A549 (cell line): Measurements from ENCODE around the gene MYO7A. TPM values are rescaled to one million over a fixed set of nuclear protein-coding genes. Genes with fewer than 3 reads are reported as not detected.

Experiments used
- ATAC-seq, 2 experiments: fragments of 200-7000 bp in 1 of 2; fragments of >200 bp in 1 of 2; cut with Nextera tagmentation in 1 of 2; cut with Tn5 transposase in 1 of 2; 3 replicates each; pipeline versions ENCODE4 v1.8.0 to v1.9.1; 2018 to 2020; ENCODE audit warnings: mild to moderate bottlenecking in 1 of 2, moderate library complexity in 1 of 2
- CTCF ChIA-PET: fragments of 300-600 bp; sonication (Branson Sonifier 250); formaldehyde crosslinking; extraction: SDS; loops from one replicate; lab custom pipeline; 2021; ENCODE audit warnings: antibody characterized with exemption, inconsistent platforms; lab: Yijun Ruan, JAX
- POLR2A ChIA-PET: fragments of 350-600 bp; formaldehyde crosslinking; extraction: SDS; loops from one replicate; lab custom pipeline; 2021; ENCODE audit warnings: antibody characterized with exemption, inconsistent platforms; lab: Yijun Ruan, JAX
- DNase-seq, 2 experiments: peaks; one replicate each; pipeline versions ENCODE4 v3.0.0 to v3.0.0-alpha.2; 2011 to 2016; ENCODE audit warnings: low read depth in 1 of 2, low spot score in 1 of 2
- FAIRE-seq: peaks from 2 replicates; lab custom pipeline; 2011; peaks lifted over from hg19 to GRCh38; lab: Jason Lieb, UNC
- H3K27ac ChIP-seq, 2 experiments: fragments of >200 bp; sonication (Bioruptor Twin); formaldehyde crosslinking; 3 replicates each; pipeline ENCODE4 v1.5.1; 2016 to 2017
- H3K4me1 ChIP-seq: fragments of >200 bp; sonication (Bioruptor Twin); formaldehyde crosslinking; 3 replicates; pipeline ENCODE4 v1.6.1; 2016
- H3K4me2 ChIP-seq: fragments of >200 bp; sonication (Bioruptor Twin); formaldehyde crosslinking; 3 replicates; pipeline ENCODE4 v1.6.1; 2016
- H3K4me3 ChIP-seq: fragments of >200 bp; sonication (Bioruptor Twin); formaldehyde crosslinking; 3 replicates; pipeline ENCODE4 v1.5.1; 2016
- H3K9me3 ChIP-seq: fragments of >200 bp; sonication (Bioruptor Twin); formaldehyde crosslinking; 3 replicates; pipeline ENCODE4 v1.6.1; 2016
- CEBPB ChIP-seq, 2 experiments: fragments of >200 bp in 1 of 2; sonication (Bioruptor Twin) in 1 of 2; formaldehyde crosslinking in 1 of 2; IDR thresholded peaks; 2 replicates each; pipeline ENCODE4 v1.6.1; 2012 to 2016
- EP300 ChIP-seq, 2 experiments: fragments of >200 bp; sonication (Bioruptor Twin); formaldehyde crosslinking; IDR thresholded peaks; 2 replicates in 1 of 2; 3 replicates in 1 of 2; pipeline ENCODE4 v1.6.1; 2016 to 2017
- GATA3 ChIP-seq: IDR thresholded peaks from 2 replicates; pipeline ENCODE4 v1.6.1; 2012; ENCODE audit warnings: borderline replicate concordance
- HEYL ChIP-seq: fragments of 250-450 bp; sonication (Bioruptor Pico); IDR thresholded peaks from 2 replicates; pipeline ENCODE4 v1.8.0; 2021; ENCODE audit warnings: mild to moderate bottlenecking, moderate library complexity
- JUN ChIP-seq, 2 experiments: fragments of >200 bp; sonication (Bioruptor Twin); formaldehyde crosslinking; IDR thresholded peaks; 2 replicates in 1 of 2; 3 replicates in 1 of 2; pipeline ENCODE4 v1.6.1; 2016 to 2017
- MAZ ChIP-seq: fragments of 150-350 bp; IDR thresholded peaks from 2 replicates; pipeline ENCODE4 v1.6.1; 2014; ENCODE audit warnings: antibody characterized with exemption, low read depth, low read length, borderline replicate concordance
- NPAS2 ChIP-seq: fragments of 250-450 bp; sonication (Bioruptor Pico); IDR thresholded peaks from 2 replicates; pipeline ENCODE4 v1.8.0; 2022; ENCODE audit warnings: mild to moderate bottlenecking, moderate library complexity, borderline replicate concordance
- RAD21 ChIP-seq, 2 experiments: fragments of >200 bp in 1 of 2; sonication (Bioruptor Twin) in 1 of 2; formaldehyde crosslinking in 1 of 2; IDR thresholded peaks in 1 of 2; conservative IDR thresholded peaks in 1 of 2; 2 replicates in 1 of 2; 3 replicates in 1 of 2; pipeline ENCODE4 v1.6.1; 2012 to 2018; ENCODE audit warnings: inconsistent platforms in 1 of 2
- RFX5 ChIP-seq: fragments of 450-650 bp; IDR thresholded peaks from 2 replicates; pipeline ENCODE4 v1.7.1; 2014; ENCODE audit warnings: antibody characterized with exemption, mild to moderate bottlenecking, moderate library complexity
- RNF2 ChIP-seq: fragments of 200-600 bp; sonication (generic); IDR thresholded peaks from 2 replicates; pipeline ENCODE4 v1.6.1; 2016; ENCODE audit warnings: low read depth, mild to moderate bottlenecking, antibody characterized with exemption, moderate library complexity, borderline replicate concordance
- SMC3 ChIP-seq: fragments of >200 bp; sonication (Bioruptor Twin); formaldehyde crosslinking; IDR thresholded peaks from 3 replicates; pipeline ENCODE4 v1.6.1; 2018; ENCODE audit warnings: inconsistent platforms
- TFCP2L1 ChIP-seq: fragments of 250-450 bp; sonication (Bioruptor Pico); IDR thresholded peaks from 2 replicates; pipeline ENCODE4 v1.5.0; 2021; ENCODE audit warnings: mild to moderate bottlenecking
- ZC3H11A ChIP-seq: fragments of 450-650 bp; IDR thresholded peaks from 2 replicates; pipeline ENCODE4 v1.6.1; 2014; ENCODE audit warnings: antibody characterized with exemption, mild to moderate bottlenecking
- ZFP36 ChIP-seq: fragments of 450-650 bp; IDR thresholded peaks from 2 replicates; pipeline ENCODE4 v1.6.1; 2014; ENCODE audit warnings: borderline replicate concordance; ENCODE audit not compliant: partially characterized antibody
- WGBS: methylation state at CpG from one replicate; pipeline ENCODE4 v1.1.6; 2017; ENCODE audit errors: missing lambda C conversion rate; 5-methylcytosine and 5-hydroxymethylcytosine counted together
- polyA plus RNA-seq, 4 experiments: library from polyadenylated mRNA; depleted of rRNA in 3 of 4; stranded (reverse); fragments of >200 nt; fragmentation: RNase III in 1 of 4; extraction: RNeasy Plus Mini Kit Qiagen cat#74134 plus additional on column Dnase treatment in 1 of 4; gene quantifications; 2 replicates in 3 of 4; 3 replicates in 1 of 4; pipeline ENCODE4 v1.2.3, GENCODE V29; 2011 to 2017
- TF ChIP-seq, protein P1 (sequence below): fragments of >200 bp; sonication (Bioruptor Twin); formaldehyde crosslinking; IDR thresholded peaks from 3 replicates; pipeline ENCODE4 v1.5.1; 2016
- TF ChIP-seq, protein P2 (sequence below): IDR thresholded peaks from 2 replicates; pipeline ENCODE4 v1.6.1; 2012; ENCODE audit warnings: low read depth, borderline replicate concordance
- TF ChIP-seq, protein P3 (sequence below): fragments of 450-650 bp; IDR thresholded peaks from 2 replicates; pipeline ENCODE4 v1.6.1; 2014; ENCODE audit warnings: antibody characterized with exemption
- TF ChIP-seq, protein P4 (sequence below): fragments of 200-600 bp; sonication (generic); IDR thresholded peaks from 2 replicates; pipeline ENCODE4 v1.6.1; 2016; ENCODE audit warnings: antibody characterized with exemption, mild to moderate bottlenecking, moderate library complexity

The MYO7A gene
- polyA plus RNA-seq, 2 of the 4 experiments (the other 2 are of a cell fraction): 1.7 to 2.1 TPM

DNA sequence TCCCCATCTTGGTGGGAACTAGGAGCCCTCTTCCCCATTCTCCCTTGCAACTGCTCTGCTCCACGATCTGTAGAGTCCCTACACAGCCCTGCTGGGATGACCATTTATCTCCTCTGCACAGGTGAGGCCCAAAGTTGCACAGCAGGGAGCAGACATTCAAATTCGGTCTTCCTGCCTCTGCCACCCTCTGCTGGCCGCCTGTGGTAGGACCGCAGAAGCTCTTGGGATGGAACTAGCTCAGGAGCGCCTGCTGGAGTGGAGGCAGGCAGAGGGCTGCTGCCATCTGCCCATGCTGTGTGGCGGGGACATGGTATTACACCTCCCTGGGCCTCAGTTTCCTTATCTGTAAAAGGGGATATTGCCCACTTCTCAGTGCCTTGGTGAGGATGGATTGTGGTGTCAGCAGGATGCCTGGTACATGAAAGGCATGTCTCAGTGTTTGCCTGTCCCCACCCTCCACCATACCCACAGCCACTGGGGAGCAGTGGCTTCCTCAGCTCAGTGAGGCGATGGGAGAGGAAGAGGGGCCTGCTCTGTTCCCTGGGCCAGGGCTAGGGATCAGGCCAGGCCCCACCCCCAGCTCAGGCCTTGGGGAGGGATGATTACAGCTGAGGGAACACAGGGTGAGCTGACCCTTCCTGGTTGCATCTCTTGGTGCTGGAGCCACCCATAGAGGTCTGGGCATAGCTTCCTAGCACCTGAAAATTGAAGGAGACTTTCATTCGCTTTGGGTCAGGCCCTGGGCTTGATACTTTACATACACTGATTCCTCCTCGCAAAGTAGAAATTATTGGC is 36.7 kb upstream of the MYO7A start:
- H3K9me3 ChIP-seq: no peaks in the 10 kb centered on the region
- FAIRE-seq (peak; percentile 54), ATAC-seq (peak; percentile 89 to 95), DNase-seq (peak; percentile 85 to 90)
- peaks cover 6% of the 10 kb centered on the region; the same call in 1 of the 3 replicates for H3K4me1 ChIP-seq
- 22% methylated on average over 9 of the region's 9 CpGs for WGBS
- no peak overlapping the region for H3K4me3 ChIP-seq
- TF ChIP-seq, protein P1, sequence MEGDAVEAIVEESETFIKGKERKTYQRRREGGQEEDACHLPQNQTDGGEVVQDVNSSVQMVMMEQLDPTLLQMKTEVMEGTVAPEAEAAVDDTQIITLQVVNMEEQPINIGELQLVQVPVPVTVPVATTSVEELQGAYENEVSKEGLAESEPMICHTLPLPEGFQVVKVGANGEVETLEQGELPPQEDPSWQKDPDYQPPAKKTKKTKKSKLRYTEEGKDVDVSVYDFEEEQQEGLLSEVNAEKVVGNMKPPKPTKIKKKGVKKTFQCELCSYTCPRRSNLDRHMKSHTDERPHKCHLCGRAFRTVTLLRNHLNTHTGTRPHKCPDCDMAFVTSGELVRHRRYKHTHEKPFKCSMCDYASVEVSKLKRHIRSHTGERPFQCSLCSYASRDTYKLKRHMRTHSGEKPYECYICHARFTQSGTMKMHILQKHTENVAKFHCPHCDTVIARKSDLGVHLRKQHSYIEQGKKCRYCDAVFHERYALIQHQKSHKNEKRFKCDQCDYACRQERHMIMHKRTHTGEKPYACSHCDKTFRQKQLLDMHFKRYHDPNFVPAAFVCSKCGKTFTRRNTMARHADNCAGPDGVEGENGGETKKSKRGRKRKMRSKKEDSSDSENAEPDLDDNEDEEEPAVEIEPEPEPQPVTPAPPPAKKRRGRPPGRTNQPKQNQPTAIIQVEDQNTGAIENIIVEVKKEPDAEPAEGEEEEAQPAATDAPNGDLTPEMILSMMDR: peak; percentile 95
- TF ChIP-seq, protein P2, sequence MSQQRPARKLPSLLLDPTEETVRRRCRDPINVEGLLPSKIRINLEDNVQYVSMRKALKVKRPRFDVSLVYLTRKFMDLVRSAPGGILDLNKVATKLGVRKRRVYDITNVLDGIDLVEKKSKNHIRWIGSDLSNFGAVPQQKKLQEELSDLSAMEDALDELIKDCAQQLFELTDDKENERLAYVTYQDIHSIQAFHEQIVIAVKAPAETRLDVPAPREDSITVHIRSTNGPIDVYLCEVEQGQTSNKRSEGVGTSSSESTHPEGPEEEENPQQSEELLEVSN: no peak
- TF ChIP-seq SMC3 (peak; percentile 98), RAD21 (conservative IDR thresholded peaks at IDR 0.05 in 1 of 2, IDR thresholded peaks at IDR 0.05 in 1 of 2) (peak; percentile 95 to 96)
- ChIA-PET POLR2A (interaction anchor here (1.0 to 1.9 kb wide), 3 partner anchors 11 to 44 kb away, joined by 3 to 10 read pairs (median 9); partner anchors contain the start of gene CAPN5), CTCF (interaction anchor here (0.5 to 11.6 kb wide), 49 partner anchors 10 to 641 kb away, joined by 3 to 290 read pairs (median 4); partner anchors contain the start of genes B3GNT6, CAPN5, MYO7A and OMP)
- H3K4me2 ChIP-seq: no peak overlapping the region
- H3K27ac ChIP-seq: no peak overlapping the region

DNA sequence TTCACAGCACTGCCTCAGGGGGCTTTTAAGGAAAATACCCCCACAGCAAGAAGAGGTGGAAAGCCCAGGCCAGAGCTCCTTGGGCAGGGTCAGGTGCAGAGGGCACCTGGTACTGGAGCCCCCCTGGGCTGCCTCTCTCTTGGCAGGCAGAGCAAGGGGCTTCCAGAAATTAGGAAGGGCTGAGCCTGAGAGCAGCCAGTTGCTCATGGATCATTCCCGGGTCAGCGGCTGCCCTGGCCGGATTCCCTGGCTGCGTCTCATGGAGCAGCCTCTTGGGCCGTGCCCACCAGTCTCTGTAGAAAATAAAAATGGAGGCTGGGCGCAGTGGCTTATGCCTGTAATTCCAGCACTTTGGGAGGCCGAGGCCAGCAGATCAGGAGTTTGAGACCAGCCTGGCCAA is 35.7 kb upstream of the MYO7A start:
- Histone ChIP-seq H3K27ac (no peak overlapping the region), H3K4me3 (no peak overlapping the region), H3K4me1 (peaks cover 6% of the 10 kb centered on the region; the same call in 1 of the 3 replicates), H3K9me3 (no peaks in the 10 kb centered on the region), H3K4me2 (no peak overlapping the region)
- ChIA-PET CTCF (interaction anchor here (0.8 to 11.6 kb wide), 16 partner anchors 11 to 358 kb away, joined by 3 to 290 read pairs (median 32); partner anchors contain the start of genes CAPN5, MYO7A and OMP), POLR2A (interaction anchor here (1.9 kb wide), 1 partner anchor 45 kb away, joined by 10 read pairs; no protein-coding TSS in a partner anchor)
- FAIRE-seq: no peak
- no peak for TF ChIP-seq ZC3H11A
- no peak for TF ChIP-seq EP300 (IDR thresholded peaks at IDR 0.05)
- no peak for TF ChIP-seq NPAS2 (CRISPR knock-in tag)
- TF ChIP-seq RNF2: no peak
- TF ChIP-seq, protein P1: no peak
- TF ChIP-seq ZFP36: no peak
- TF ChIP-seq, protein P3, sequence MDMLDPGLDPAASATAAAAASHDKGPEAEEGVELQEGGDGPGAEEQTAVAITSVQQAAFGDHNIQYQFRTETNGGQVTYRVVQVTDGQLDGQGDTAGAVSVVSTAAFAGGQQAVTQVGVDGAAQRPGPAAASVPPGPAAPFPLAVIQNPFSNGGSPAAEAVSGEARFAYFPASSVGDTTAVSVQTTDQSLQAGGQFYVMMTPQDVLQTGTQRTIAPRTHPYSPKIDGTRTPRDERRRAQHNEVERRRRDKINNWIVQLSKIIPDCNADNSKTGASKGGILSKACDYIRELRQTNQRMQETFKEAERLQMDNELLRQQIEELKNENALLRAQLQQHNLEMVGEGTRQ: no peak
- no peak for DNase-seq
- WGBS: 75% methylated on average over 7 of the region's 7 CpGs
- ATAC-seq: no peak

DNA sequence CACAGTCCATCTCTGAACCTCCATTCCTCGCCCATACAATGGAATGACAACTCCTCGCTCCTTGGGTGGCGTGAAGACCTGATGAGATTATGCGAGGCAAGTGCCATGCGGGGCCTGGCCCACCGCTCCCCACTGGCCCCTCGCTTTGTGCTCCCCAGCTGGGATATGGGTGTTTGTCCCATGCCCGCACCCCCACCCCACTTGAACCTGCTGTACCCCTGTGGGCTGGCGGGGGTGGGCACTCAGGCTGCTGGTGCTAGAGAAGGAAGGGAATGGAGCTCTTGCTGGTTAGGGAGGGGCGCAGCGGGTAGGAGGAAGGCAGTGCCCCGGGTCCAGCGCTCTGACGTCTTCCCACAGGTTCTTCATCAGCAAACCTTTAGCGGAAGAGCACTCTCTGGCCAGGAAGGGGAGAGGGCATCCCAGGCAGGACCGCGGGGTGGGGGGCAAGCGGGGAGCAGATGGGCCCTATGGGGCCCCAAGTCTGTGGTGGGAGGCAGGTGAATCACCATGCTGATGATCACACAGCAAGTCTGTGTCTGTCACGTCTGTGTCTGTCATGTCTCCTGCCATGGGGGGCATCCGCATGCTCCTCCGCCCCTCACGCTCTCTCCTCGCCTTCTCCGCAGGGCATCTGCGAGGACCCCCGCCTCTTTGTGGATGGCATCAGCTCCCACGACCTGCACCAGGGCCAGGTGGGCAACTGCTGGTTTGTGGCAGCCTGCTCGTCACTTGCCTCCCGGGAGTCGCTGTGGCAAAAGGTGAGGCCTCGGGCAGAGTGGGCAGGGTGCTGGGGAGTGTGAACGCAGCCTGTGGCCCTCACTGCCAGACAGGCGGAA is 34.8 kb upstream of the MYO7A start:
- no peak for ATAC-seq
- no peaks in the 10 kb centered on the region for H3K9me3 ChIP-seq
- TF ChIP-seq, protein P4, sequence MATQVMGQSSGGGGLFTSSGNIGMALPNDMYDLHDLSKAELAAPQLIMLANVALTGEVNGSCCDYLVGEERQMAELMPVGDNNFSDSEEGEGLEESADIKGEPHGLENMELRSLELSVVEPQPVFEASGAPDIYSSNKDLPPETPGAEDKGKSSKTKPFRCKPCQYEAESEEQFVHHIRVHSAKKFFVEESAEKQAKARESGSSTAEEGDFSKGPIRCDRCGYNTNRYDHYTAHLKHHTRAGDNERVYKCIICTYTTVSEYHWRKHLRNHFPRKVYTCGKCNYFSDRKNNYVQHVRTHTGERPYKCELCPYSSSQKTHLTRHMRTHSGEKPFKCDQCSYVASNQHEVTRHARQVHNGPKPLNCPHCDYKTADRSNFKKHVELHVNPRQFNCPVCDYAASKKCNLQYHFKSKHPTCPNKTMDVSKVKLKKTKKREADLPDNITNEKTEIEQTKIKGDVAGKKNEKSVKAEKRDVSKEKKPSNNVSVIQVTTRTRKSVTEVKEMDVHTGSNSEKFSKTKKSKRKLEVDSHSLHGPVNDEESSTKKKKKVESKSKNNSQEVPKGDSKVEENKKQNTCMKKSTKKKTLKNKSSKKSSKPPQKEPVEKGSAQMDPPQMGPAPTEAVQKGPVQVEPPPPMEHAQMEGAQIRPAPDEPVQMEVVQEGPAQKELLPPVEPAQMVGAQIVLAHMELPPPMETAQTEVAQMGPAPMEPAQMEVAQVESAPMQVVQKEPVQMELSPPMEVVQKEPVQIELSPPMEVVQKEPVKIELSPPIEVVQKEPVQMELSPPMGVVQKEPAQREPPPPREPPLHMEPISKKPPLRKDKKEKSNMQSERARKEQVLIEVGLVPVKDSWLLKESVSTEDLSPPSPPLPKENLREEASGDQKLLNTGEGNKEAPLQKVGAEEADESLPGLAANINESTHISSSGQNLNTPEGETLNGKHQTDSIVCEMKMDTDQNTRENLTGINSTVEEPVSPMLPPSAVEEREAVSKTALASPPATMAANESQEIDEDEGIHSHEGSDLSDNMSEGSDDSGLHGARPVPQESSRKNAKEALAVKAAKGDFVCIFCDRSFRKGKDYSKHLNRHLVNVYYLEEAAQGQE: no peak
- no peak for TF ChIP-seq ZC3H11A
- TF ChIP-seq MAZ: no peak
- no peak for TF ChIP-seq TFCP2L1
- no peak for TF ChIP-seq CEBPB (IDR thresholded peaks at IDR 0.05)
- TF ChIP-seq JUN (IDR thresholded peaks at IDR 0.05): no peak
- TF ChIP-seq RNF2: no peak
- no peak for TF ChIP-seq RFX5
- TF ChIP-seq GATA3: no peak
- no peak for TF ChIP-seq HEYL (CRISPR knock-in tag)
- WGBS: 85% methylated on average over 30 of the region's 33 CpGs
- no peak for DNase-seq
- POLR2A ChIA-PET: no interaction called here
- no peak overlapping the region for H3K27ac ChIP-seq
- no peak overlapping the region for H3K4me3 ChIP-seq
- FAIRE-seq: no peak
- CTCF ChIA-PET: interaction anchor here (1.0 to 11.6 kb wide), 11 partner anchors 12 to 371 kb away, joined by 3 to 290 read pairs (median 60); partner anchors contain the start of genes CAPN5, MYO7A and OMP
- H3K4me2 ChIP-seq: no peak overlapping the region
- peaks cover 6% of the 10 kb centered on the region; the same call in 1 of the 3 replicates for H3K4me1 ChIP-seq
